Tongue (tissue), 3 donors: ENCODE results near the gene HAUS1. TPM values are rescaled to one million over a fixed set of nuclear protein-coding genes. Genes with fewer than 3 reads are reported as not detected.
"Not testable (repeated sequence)": the region's sequence is repeated elsewhere in the genome, so short reads cannot be mapped to it uniquely, and the experiment has no call there.

Experiments used
- DNase-seq: peaks from one replicate; pipeline ENCODE4 v3.0.0-alpha.2; 2015
- small RNA-seq: library from RNA; depleted of rRNA; stranded (forward); fragments of <200 nt; gene quantifications from one replicate; pipeline ENCODE3, GENCODE V24; 2014; ENCODE audit warnings: low replicate concordance
- total RNA-seq: library from RNA; depleted of rRNA; stranded (reverse); fragments of >200 nt; gene quantifications from one replicate; pipeline ENCODE4 v1.2.3, GENCODE V29; 2014

The HAUS1 gene
- total RNA-seq, 1 donor from 2014 or later = 56.6 TPM

DNA sequence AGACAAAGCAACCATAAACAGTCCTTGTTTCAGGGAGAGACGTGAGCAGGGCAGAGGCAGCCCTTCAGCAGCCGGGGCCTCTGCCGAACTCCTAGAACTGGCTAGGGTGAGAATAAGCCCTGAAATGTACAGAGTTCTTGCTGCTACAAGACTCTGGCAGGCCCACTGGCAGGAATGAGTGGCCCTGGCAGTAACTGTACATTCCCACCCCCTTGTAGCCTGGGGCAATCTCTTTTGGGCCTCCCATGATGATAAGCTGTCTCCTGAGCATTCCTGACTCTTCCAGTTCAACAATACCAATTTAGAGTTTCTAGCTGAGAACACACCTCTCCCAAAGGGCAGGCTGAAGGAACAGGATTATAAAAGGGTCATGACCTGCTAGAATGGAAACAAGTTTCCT is 54.3 kb downstream of the HAUS1 start:
- no peak for DNase-seq

- DNase-seq = no peak
Observed at GRCh38 chr18:46160050-46160798, 56.0 kb downstream of the HAUS1 start.

- DNase-seq = not testable (repeated sequence)
Observed at GRCh38 chr18:46160840-46161239, 56.7 kb downstream of the HAUS1 start.

GRCh38 chr18:46161703-46162396 is 57.7 kb downstream of the HAUS1 start:
- DNase-seq = no peak

GRCh38 chr18:46163091-46163490 is 58.9 kb downstream of the HAUS1 start:
- DNase-seq = no peak

DNA sequence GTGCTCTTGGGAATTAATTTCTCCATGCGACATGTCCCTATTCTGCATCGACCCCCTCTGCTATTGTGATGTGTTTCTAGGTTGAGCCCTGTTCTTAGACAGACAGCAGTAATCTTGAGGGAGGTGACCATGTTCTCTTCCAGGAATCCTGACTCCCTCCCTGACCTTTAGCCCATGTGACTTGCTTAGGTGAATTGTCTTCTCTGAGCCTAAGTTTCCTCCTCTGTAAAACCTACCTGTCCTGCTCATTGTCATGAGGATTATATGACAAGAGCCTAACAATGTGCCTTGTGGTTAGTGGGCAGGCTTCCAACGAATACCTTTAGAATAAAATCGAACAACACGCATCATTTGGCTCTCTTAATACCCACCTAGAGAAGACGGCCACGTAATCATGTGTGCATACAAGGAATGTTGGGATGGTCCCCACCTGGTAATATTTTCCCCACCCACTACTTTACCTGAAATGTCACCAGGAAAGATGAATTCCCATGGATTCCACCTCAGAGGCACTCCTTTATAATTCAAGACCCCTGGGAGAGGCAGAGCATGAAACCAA is 59.8 kb downstream of the HAUS1 start:
- DNase-seq = no peak

GRCh38 chr18:46164502-46164901 is 60.3 kb downstream of the HAUS1 start:
- DNase-seq = not testable (repeated sequence)

GRCh38 chr18:46164920-46165319 is 60.7 kb downstream of the HAUS1 start:
- DNase-seq = no peak

- no peak for DNase-seq
Observed at GRCh38 chr18:46166261-46166970, 62.2 kb downstream of the HAUS1 start.

DNA sequence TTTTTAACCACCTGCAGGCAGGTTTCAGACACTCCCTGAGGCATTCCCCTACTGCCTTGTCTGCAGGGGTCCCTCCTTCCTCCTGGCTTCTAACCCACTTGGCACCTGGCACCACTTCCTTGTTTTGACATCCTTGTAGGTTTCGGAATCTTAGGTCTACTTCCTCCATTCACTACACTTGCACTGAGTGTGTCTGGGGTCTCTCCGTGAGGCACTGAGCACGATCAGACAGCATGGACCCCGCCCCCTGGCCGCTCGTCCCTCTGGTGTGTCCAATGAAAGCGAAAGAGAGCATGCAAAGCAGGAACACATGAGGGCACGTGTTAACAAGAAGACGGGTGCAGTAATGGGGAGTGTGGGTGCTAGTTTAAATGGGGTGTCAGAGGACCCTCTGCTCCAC is 63.8 kb downstream of the HAUS1 start:
- no peak for DNase-seq

DNA sequence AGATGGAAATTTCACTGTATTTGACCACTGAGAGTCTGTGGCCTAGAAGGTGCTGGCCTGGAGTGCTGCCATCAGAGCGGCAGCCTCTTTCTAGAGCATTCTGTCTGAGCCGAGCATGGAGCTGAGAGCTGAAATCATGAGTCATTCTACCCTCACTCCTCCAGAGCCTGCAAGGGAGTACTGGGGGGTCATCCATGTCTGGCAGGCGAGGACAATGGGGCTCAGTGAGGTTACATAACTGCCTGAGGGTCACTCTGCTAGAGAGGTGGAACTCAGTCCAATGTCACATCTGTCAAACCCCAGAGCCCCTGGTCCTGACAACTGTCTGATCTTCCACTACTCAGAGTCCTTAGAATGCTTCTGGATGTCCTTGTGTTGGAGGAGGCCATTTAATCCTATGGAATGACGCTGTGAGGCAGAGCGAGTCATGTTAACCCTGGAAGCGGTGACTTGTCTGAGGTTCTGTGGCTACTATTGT is 65.3 kb downstream of the HAUS1 start:
- DNase-seq = no peak

DNA sequence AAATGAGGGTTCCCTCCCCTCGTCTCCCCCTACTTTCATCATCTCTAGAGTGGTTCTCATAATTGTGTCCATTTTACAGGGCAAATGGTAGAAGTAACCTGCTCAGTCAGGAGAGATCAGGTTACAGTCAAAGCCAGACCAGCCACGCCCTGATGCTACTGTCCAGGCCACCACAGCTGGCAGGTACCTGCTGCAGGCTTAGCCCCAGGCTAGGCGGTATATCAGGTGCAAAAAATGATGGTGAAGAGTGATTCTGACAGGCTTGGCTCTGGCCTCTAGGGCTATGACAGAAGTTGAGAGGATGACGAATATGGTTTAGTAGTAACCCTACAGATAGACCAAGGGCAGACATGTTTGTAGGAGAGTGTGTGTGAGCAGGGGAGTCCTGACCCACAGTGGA is 67.1 kb downstream of the HAUS1 start:
- DNase-seq = no peak

- DNase-seq = peak; percentile 98
Observed at GRCh38 chr18:46173393-46174341, 69.5 kb downstream of the HAUS1 start.

- peak; percentile 54 for DNase-seq
Observed at GRCh38 chr18:46174342-46175041, 70.3 kb downstream of the HAUS1 start.

DNA sequence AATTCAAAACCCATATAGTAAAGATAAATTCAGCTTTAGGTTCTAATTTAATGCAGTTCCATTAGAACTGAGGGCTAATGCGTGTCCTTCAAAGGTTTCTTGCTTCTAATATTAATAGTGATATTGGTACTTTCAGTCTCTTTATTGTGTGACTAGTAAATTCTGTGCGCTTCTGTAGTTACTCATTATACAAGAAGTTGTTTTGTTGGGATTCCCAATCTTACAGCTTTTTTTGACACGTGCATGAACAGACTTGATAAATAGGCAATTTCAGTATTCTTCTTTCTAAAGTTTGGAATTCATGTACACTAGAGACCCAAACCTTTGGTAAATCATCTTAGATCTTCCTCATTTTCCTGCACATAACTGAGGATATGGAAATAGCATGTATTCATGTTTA is 71.8 kb downstream of the HAUS1 start:
- no peak for DNase-seq

Small RNA genes lying within 50 kb of the gene (small RNA-seq; reads per million reads assigned to genes)
- gene RNU6-1278P (not detected), gene RNY4P37 (0.06 reads per million)

Other genes starting within 250 kb of the HAUS1 start
- gene EPG5, start 137.1 kb upstream of the HAUS1 start, total RNA-seq = 38.8 TPM
- 3.8 TPM for gene PSTPIP2, start 32.1 kb upstream of the HAUS1 start, total RNA-seq
- 1,148 TPM for gene ATP5F1A, start 6.1 kb upstream of the HAUS1 start, total RNA-seq